Osteocyte (in vitro differentiated cells): Measurements from ENCODE around the gene TREX2. TPM values are rescaled to one million over a fixed set of nuclear protein-coding genes. Genes with fewer than 3 reads are reported as not detected.

Experiments used
- DNase-seq: peaks from one replicate; pipeline ENCODE4 v3.0.0; 2021; ENCODE audit warnings: mixed read lengths; ENCODE audit not compliant: unreplicated experiment; ENCODE audit errors: extremely low spot score
- H3K27ac Mint-ChIP-seq: one replicate; pipeline ENCODE4 v1.8.0; 2021; ENCODE audit warnings: mild to moderate bottlenecking, mixed read lengths; ENCODE audit not compliant: unreplicated experiment
- H3K27me3 Mint-ChIP-seq: one replicate; pipeline ENCODE4 v1.8.0; 2021; ENCODE audit warnings: mixed read lengths; ENCODE audit not compliant: unreplicated experiment
- H3K36me3 Mint-ChIP-seq: one replicate; pipeline ENCODE4 v1.8.0; 2021; ENCODE audit warnings: mixed read lengths; ENCODE audit not compliant: unreplicated experiment
- H3K4me1 Mint-ChIP-seq: one replicate; pipeline ENCODE4 v1.8.0; 2021; ENCODE audit warnings: mixed read lengths; ENCODE audit not compliant: unreplicated experiment
- H3K4me3 Mint-ChIP-seq: one replicate; pipeline ENCODE4 v1.8.0; 2021; ENCODE audit warnings: mild to moderate bottlenecking, moderate library complexity, mixed read lengths; ENCODE audit not compliant: unreplicated experiment
- H3K9me3 Mint-ChIP-seq: one replicate; pipeline ENCODE4 v1.8.0; 2021; ENCODE audit warnings: mixed read lengths; ENCODE audit not compliant: unreplicated experiment
- CTCF ChIP-seq: fragments of 200-600 bp; sonication (generic); IDR thresholded peaks from 2 replicates; pipeline ENCODE4 v1.5.0; 2021; ENCODE audit warnings: antibody characterized with exemption, mild to moderate bottlenecking, moderate library complexity
- total RNA-seq: library from RNA; stranded (reverse); gene quantifications from 2 replicates; pipeline ENCODE4 v1.2.1, GENCODE V29; 2021

The TREX2 gene
- total RNA-seq, 1 donor from 2014 or later: 2.5 TPM

GRCh38 chrX:153456704-153457103 is 10.8 kb upstream of the TREX2 start:
- Mint-ChIP-seq H3K9me3 (peaks cover 6% of the 10 kb centered on the region), H3K27ac (no peak overlapping the region), H3K4me3 (no peak overlapping the region), H3K36me3 (peaks cover 9% of the 10 kb centered on the region), H3K4me1 (peaks cover 18% of the 10 kb centered on the region), H3K27me3 (no peaks in the 10 kb centered on the region)
- no peak for DNase-seq
- TF ChIP-seq CTCF: no peak

- Mint-ChIP-seq H3K36me3 (peaks cover 9% of the 10 kb centered on the region), H3K4me3 (no peak overlapping the region), H3K27me3 (no peaks in the 10 kb centered on the region), H3K4me1 (peaks cover 18% of the 10 kb centered on the region), H3K9me3 (peaks cover 4% of the 10 kb centered on the region), H3K27ac (no peak overlapping the region)
- no peak for DNase-seq
- no peak for TF ChIP-seq CTCF
Measured at GRCh38 chrX:153456161-153456560, 10.3 kb upstream of the TREX2 start.

GRCh38 chrX:153455571-153455970 is 9.7 kb upstream of the TREX2 start:
- no peak overlapping the region for H3K27ac Mint-ChIP-seq
- H3K27me3 Mint-ChIP-seq: no peaks in the 10 kb centered on the region
- no peak overlapping the region for H3K4me3 Mint-ChIP-seq
- TF ChIP-seq CTCF: no peak
- peaks cover 4% of the 10 kb centered on the region for H3K9me3 Mint-ChIP-seq
- no peak for DNase-seq
- peaks cover 10% of the 10 kb centered on the region for H3K36me3 Mint-ChIP-seq
- H3K4me1 Mint-ChIP-seq: peaks cover 13% of the 10 kb centered on the region

- TF ChIP-seq CTCF: no peak
- Mint-ChIP-seq H3K36me3 (peaks cover 10% of the 10 kb centered on the region), H3K27ac (no peak overlapping the region), H3K27me3 (no peaks in the 10 kb centered on the region), H3K9me3 (peaks cover 4% of the 10 kb centered on the region), H3K4me3 (no peak overlapping the region), H3K4me1 (peaks cover 9% of the 10 kb centered on the region)
- no peak for DNase-seq
Measured at GRCh38 chrX:153454901-153455550, 9.2 kb upstream of the TREX2 start.

- H3K9me3 Mint-ChIP-seq: no peaks in the 10 kb centered on the region
- peaks cover 5% of the 10 kb centered on the region for H3K36me3 Mint-ChIP-seq
- H3K27me3 Mint-ChIP-seq: no peaks in the 10 kb centered on the region
Measured at GRCh38 chrX:153450949-153451277, 5.1 kb upstream of the TREX2 start.

More at GRCh38 chrX:153450949-153451277, 5.1 kb upstream of the TREX2 start:
- Mint-ChIP-seq H3K4me1 (no peaks in the 10 kb centered on the region), H3K4me3 (no peak overlapping the region), H3K27ac (no peak overlapping the region)
- DNase-seq: no peak
- no peak for TF ChIP-seq CTCF
